ENCODE measurements around the gene FN1. TPM values are rescaled to one million over a fixed set of nuclear protein-coding genes. Genes with fewer than 3 reads are reported as not detected.

FN1 gene
- total and polyA plus RNA-seq, 2 of the 8 experiments (the other 6 are each of a cell fraction or from before 2014, with no cell fraction given): 42.9 to 109 TPM

DNA sequence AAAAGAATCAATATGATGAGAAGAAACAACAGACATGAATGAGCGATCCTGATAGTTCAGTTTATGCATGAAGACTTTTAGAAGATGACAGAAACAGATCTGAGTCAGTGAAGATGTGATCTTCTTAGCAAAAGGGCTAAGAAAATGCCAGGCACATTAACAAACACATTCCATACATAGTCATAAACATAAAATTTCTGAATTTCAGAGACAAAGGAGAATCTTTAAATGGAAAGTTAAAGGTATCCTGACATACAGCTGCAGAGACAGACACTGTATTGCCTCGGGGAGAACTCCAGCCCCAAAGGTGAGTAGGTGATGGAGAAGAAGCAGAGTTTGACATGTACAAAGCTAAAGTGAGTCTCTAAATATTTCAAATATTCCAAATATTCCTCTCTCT, 40.6 kb upstream of the FN1 start:
- H3K79me1 ChIP-seq (ENCODE audit: low read depth, low read length): no peaks in the 10 kb centered on the region
- WGBS, 2 experiments (ENCODE audit: extremely low coverage in 1 of 2, insufficient coverage in 1 of 2, insufficient read length in 1 of 2, insufficient replicate concordance in 2 of 2, low coverage in 1 of 2, low lambda C conversion rate in 2 of 2, missing lambda C conversion rate in 1 of 2): 87% methylated on average over 2 of the region's 2 CpGs; no CpG with 5 or more reads in 1 of the 2 experiments
- ChIA-PET POLR2A (ENCODE audit: partially characterized antibody) (interaction anchor here (0.9 kb wide), 1 partner anchor 10 kb away, joined by 3 read pairs; no protein-coding TSS in a partner anchor), CTCF (ENCODE audit: partially characterized antibody) (interaction anchor here (0.6 kb wide), 1 partner anchor 22 kb away, joined by 3 read pairs; no protein-coding TSS in a partner anchor)
- H2AFZ ChIP-seq (ENCODE audit: low read length): no peak overlapping the region
- H2BK15ac ChIP-seq (ENCODE audit: low read length): no peak overlapping the region
- H3K18ac ChIP-seq (ENCODE audit: extremely low read depth, low read length): no peak overlapping the region
- H2BK20ac ChIP-seq (ENCODE audit: low read length): no peak overlapping the region
- H3K9me3 ChIP-seq (ENCODE audit: insufficient read depth in 2 of 2, low read depth in 1 of 2, low read length in 1 of 2): no peaks in the 10 kb centered on the region
- H3K4me2 ChIP-seq (ENCODE audit: insufficient read depth in 1 of 2, low read depth in 2 of 2, low read length in 2 of 2): no peak overlapping the region
- no peak for DNase-seq (ENCODE audit: low read depth in 1 of 2, low spot score in 2 of 2)
- no peak overlapping the region for H4K8ac ChIP-seq (ENCODE audit: extremely low read depth, insufficient read depth, low read length)
- no peaks in the 10 kb centered on the region for H3K23me2 ChIP-seq (ENCODE audit: low read depth, low read length)
- TF ChIP-seq HDAC6 (IDR thresholded peaks at IDR 0.05; ENCODE audit: low read depth, low read length): no peak
- TF ChIP-seq ASH2L (IDR thresholded peaks at IDR 0.05; ENCODE audit: low read length): no peak
- no peak for TF ChIP-seq EZH2 (IDR thresholded peaks at IDR 0.05; ENCODE audit: low read depth, low read length, severe bottlenecking)
- TF ChIP-seq, protein P1, sequence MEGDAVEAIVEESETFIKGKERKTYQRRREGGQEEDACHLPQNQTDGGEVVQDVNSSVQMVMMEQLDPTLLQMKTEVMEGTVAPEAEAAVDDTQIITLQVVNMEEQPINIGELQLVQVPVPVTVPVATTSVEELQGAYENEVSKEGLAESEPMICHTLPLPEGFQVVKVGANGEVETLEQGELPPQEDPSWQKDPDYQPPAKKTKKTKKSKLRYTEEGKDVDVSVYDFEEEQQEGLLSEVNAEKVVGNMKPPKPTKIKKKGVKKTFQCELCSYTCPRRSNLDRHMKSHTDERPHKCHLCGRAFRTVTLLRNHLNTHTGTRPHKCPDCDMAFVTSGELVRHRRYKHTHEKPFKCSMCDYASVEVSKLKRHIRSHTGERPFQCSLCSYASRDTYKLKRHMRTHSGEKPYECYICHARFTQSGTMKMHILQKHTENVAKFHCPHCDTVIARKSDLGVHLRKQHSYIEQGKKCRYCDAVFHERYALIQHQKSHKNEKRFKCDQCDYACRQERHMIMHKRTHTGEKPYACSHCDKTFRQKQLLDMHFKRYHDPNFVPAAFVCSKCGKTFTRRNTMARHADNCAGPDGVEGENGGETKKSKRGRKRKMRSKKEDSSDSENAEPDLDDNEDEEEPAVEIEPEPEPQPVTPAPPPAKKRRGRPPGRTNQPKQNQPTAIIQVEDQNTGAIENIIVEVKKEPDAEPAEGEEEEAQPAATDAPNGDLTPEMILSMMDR (IDR thresholded peaks at IDR 0.05; ENCODE audit: control extremely low read depth in 1 of 3, insufficient read depth in 1 of 3, low read depth in 1 of 3, low read length in 3 of 3): no peak
- no peak for TF ChIP-seq CBX5 (IDR thresholded peaks at IDR 0.05; ENCODE audit: low read depth, low read length)
- TF ChIP-seq CBX8 (IDR thresholded peaks at IDR 0.05; ENCODE audit: borderline replicate concordance, low read depth, low read length): no peak
- no peak for TF ChIP-seq ATF2 (IDR thresholded peaks at IDR 0.05; ENCODE audit: low read length)
- TF ChIP-seq CTBP2 (IDR thresholded peaks at IDR 0.05; ENCODE audit: borderline replicate concordance, insufficient read depth, insufficient read length, low read length): no peak
- TF ChIP-seq EGR1 (IDR thresholded peaks at IDR 0.05; ENCODE audit: borderline replicate concordance, low read depth, low read length): no peak
- no peak overlapping the region for H3K4me3 ChIP-seq (ENCODE audit: extremely low read depth in 1 of 4, insufficient read depth in 2 of 4, low read depth in 3 of 4, low read length in 4 of 4)
- H3K14ac ChIP-seq (ENCODE audit: insufficient read length): no peak overlapping the region
- no peaks in the 10 kb centered on the region for H3K4me1 ChIP-seq (replicated peaks in 1 of 4; ENCODE audit: control insufficient read depth in 3 of 4, insufficient read depth in 4 of 4, low read length in 3 of 4)
- H2AK5ac ChIP-seq (ENCODE audit: low read depth, low read length): no peak overlapping the region
- H3K27me3 ChIP-seq (replicated peaks in 1 of 4; ENCODE audit: control insufficient read depth in 3 of 4, extremely low read depth in 1 of 4, insufficient read depth in 3 of 4, low read length in 3 of 4): no peaks in the 10 kb centered on the region
- H3K36me3 ChIP-seq (ENCODE audit: control insufficient read depth in 2 of 4, insufficient read depth in 4 of 4, low read length in 3 of 4): no peaks in the 10 kb centered on the region
- FAIRE-seq: no peak
- H2BK12ac ChIP-seq (ENCODE audit: low read depth, low read length): no peak overlapping the region
- no peak overlapping the region for H3K4ac ChIP-seq (replicated peaks; ENCODE audit: insufficient read length, low read depth, low read length)
- no peak overlapping the region for H3K27ac ChIP-seq (ENCODE audit: low read depth, low read length)
- H3K9ac ChIP-seq (replicated peaks in 1 of 4; ENCODE audit: extremely low read depth in 1 of 4, low read depth in 3 of 4, low read length in 3 of 4): no peak overlapping the region
- no peak overlapping the region for H2BK120ac ChIP-seq (replicated peaks; ENCODE audit: low read depth, low read length)
- H3K79me2 ChIP-seq (ENCODE audit: control insufficient read depth in 1 of 2, insufficient read depth in 2 of 2, low read length in 2 of 2): no peaks in the 10 kb centered on the region
- no peak overlapping the region for H3K56ac ChIP-seq (replicated peaks; ENCODE audit: insufficient read length, low read depth, low read length)
- no peak overlapping the region for H4K5ac ChIP-seq (ENCODE audit: insufficient read length, low read depth, low read length)
- no peak overlapping the region for H2BK5ac ChIP-seq (ENCODE audit: low read depth, low read length)
- no peaks in the 10 kb centered on the region for H4K20me1 ChIP-seq (replicated peaks in 1 of 2; ENCODE audit: control insufficient read depth in 1 of 2, insufficient read depth in 2 of 2, low read length in 2 of 2)
- H4K91ac ChIP-seq (replicated peaks; ENCODE audit: insufficient read length, low read length): no peak overlapping the region
- no peak overlapping the region for H3K23ac ChIP-seq (ENCODE audit: insufficient read length)
